HG03575 (cell line): ENCODE measurements around the gene SLC29A4.

ENCODE experiments used
- ATAC-seq: cut with Tn5 transposase; IDR thresholded peaks from one replicate; pipeline ENCODE4 v1.9.1; 2021; ENCODE audit not compliant: unreplicated experiment, insufficient number of reproducible peaks, low FRiP score; ENCODE audit errors: extremely low read depth

SLC29A4 gene

GRCh38 chr7:5348134-5349004, 65.6 kb downstream of the SLC29A4 start:
- no peak for ATAC-seq

- no peak for ATAC-seq
Observed at GRCh38 chr7:5349005-5349380, 66.2 kb downstream of the SLC29A4 start.

- no peak for ATAC-seq
Observed at GRCh38 chr7:5349437-5350173, 66.9 kb downstream of the SLC29A4 start.

GRCh38 chr7:5350174-5350463, 67.4 kb downstream of the SLC29A4 start:
- ATAC-seq, result no peak

GRCh38 chr7:5350600-5351385, 68.0 kb downstream of the SLC29A4 start:
- no peak for ATAC-seq

GRCh38 chr7:5351507-5352265, 68.9 kb downstream of the SLC29A4 start:
- ATAC-seq, result no peak

GRCh38 chr7:5352440-5353010, 69.8 kb downstream of the SLC29A4 start:
- no peak for ATAC-seq

- no peak for ATAC-seq
Observed at GRCh38 chr7:5354460-5355232, 71.9 kb downstream of the SLC29A4 start.
